Measurements from ENCODE around the gene RTKN.
"Not testable (repeated sequence)": the region's sequence is repeated elsewhere in the genome, so short reads cannot be mapped to it uniquely, and the experiment has no call there.

The RTKN gene

GRCh38 chr2:74441690-74442482, at the start of gene RTKN:
Gene RTKN, minus strand, starts transcription at chr2:74441937. Its CDS starts 121 bp downstream, at chr2:74441816.
- DNase-seq, result peak in 1 of 2 donors; percentile 45

GRCh38 chr2:74489906-74490305, 48.2 kb upstream of the RTKN start:
- no peak for DNase-seq

GRCh38 chr2:74488643-74489481, 47.1 kb upstream of the RTKN start:
- DNase-seq, result no peak

GRCh38 chr2:74486141-74486540, 44.4 kb upstream of the RTKN start:
- DNase-seq, result no peak

GRCh38 chr2:74483675-74484164, 42.0 kb upstream of the RTKN start:
- not testable (repeated sequence) for DNase-seq

- DNase-seq, result peak; percentile 94
Measured at GRCh38 chr2:74482801-74483674, 41.3 kb upstream of the RTKN start, which contains the start of the genes CCDC142 and TTC31. Gene CCDC142, minus strand, starts transcription at chr2:74482998. Its CDS starts 161 bp downstream, at chr2:74482837. Gene TTC31, plus strand, starts transcription at chr2:74483081. Its CDS starts 15 bp downstream, at chr2:74483096.

GRCh38 chr2:74481961-74482800, 40.4 kb upstream of the RTKN start:
- peak; percentile 61 to 63 for DNase-seq

GRCh38 chr2:74481431-74481830, 39.7 kb upstream of the RTKN start:
- no peak for DNase-seq

GRCh38 chr2:74474899-74475298, 33.2 kb upstream of the RTKN start:
- DNase-seq, result no peak

GRCh38 chr2:74474481-74474880, 32.7 kb upstream of the RTKN start:
- DNase-seq, result no peak

GRCh38 chr2:74472945-74473258, 31.2 kb upstream of the RTKN start:
- no peak for DNase-seq

- peak; percentile 97 to 98 for DNase-seq
Measured at GRCh38 chr2:74472086-74472944, 30.6 kb upstream of the RTKN start, which contains the start of gene MRPL53. Gene MRPL53, minus strand, starts transcription at chr2:74472680. Its CDS starts 20 bp downstream, at chr2:74472660.

GRCh38 chr2:74471332-74472065, 29.8 kb upstream of the RTKN start:
- DNase-seq, result no peak

GRCh38 chr2:74470742-74471141, 29.0 kb upstream of the RTKN start:
- not testable (repeated sequence) for DNase-seq

GRCh38 chr2:74464406-74464805, 22.7 kb upstream of the RTKN start:
- DNase-seq, result no peak

- no peak for DNase-seq
Measured at GRCh38 chr2:74462786-74463105, 21.0 kb upstream of the RTKN start.

GRCh38 chr2:74462054-74462785, 20.5 kb upstream of the RTKN start:
- no peak for DNase-seq

- DNase-seq, result no peak
Measured at GRCh38 chr2:74461187-74462053, 19.7 kb upstream of the RTKN start.
